Colonic mucosa (tissue), 4 donors: ENCODE data around the gene EEF1A2. TPM values are rescaled to one million over a fixed set of nuclear protein-coding genes. Genes with fewer than 3 reads are reported as not detected.
"Not testable (repeated sequence)": the region's sequence is repeated elsewhere in the genome, so short reads cannot be mapped to it uniquely, and the experiment has no call there.

ENCODE experiments used
- DNase-seq: peaks from one replicate; pipeline ENCODE4 v3.0.0-alpha.2; 2020
- H3K27ac ChIP-seq: fragments of 200-600 bp; one replicate; pipeline ENCODE4 v1.8.0; 2021
- H3K27me3 ChIP-seq: fragments of 200-600 bp; one replicate; pipeline ENCODE4 v1.8.0; 2021
- H3K36me3 ChIP-seq: fragments of 200-600 bp; one replicate; pipeline ENCODE4 v1.8.0; 2021
- H3K4me1 ChIP-seq: fragments of 200-600 bp; one replicate; pipeline ENCODE4 v1.8.0; 2021; ENCODE audit warnings: mild to moderate bottlenecking
- H3K4me3 ChIP-seq: fragments of 200-600 bp; one replicate; pipeline ENCODE4 v1.8.0; 2021
- H3K9ac ChIP-seq, 2 donors: one replicate each; pipeline ENCODE4 v1.7.0; 2013; ENCODE audit warnings: control low read depth in 2 of 2, low read depth in 2 of 2, low read length in 2 of 2
- H3K9me3 ChIP-seq: fragments of 200-600 bp; one replicate; pipeline ENCODE4 v1.8.0; 2021
- CTCF ChIP-seq: fragments of 200-600 bp; IDR thresholded peaks from one replicate; pipeline ENCODE4 v1.8.0; 2022; ENCODE audit warnings: antibody characterized with exemption, mild to moderate bottlenecking
- intact Hi-C: fragments of 100-400 bp; cut with DNase I; formaldehyde crosslinking; loops from one replicate; pipeline ENCODE4 v1.14.1; 2022
- total RNA-seq, 2 donors: library from RNA; stranded (reverse); fragmentation: NEBNext Ultra II Directional in 1 of 2; extraction: Animal tissue kit (Norgen Biotek cat#: 25700) in 1 of 2; gene quantifications; one replicate each; pipeline ENCODE4 v1.2.1, GENCODE V29; 2021
- donor health status: healthy.
- donor health status: DM: no; HTN: no; CAD: no.
- donor health status: DM: no; HTN: no; CAD: no.

The EEF1A2 gene
- total RNA-seq, 2 donors from 2014 or later, result 1.5 to 3.2 TPM

- Histone ChIP-seq H3K27me3 (peaks cover 18% of the 10 kb centered on the region), H3K27ac (no peak overlapping the region), H3K4me3 (no peak overlapping the region), H3K9ac (no peak overlapping the region), H3K36me3 (no peaks in the 10 kb centered on the region), H3K4me1 (no peaks in the 10 kb centered on the region), H3K9me3 (no peaks in the 10 kb centered on the region)
- DNase-seq, result no peak
- TF ChIP-seq CTCF, result no peak
- intact Hi-C loops, result no loop called here
Observed at GRCh38 chr20:63484651-63485403, 14.1 kb downstream of the EEF1A2 start.

- DNase-seq, result no peak
- H3K27ac ChIP-seq, result no peak overlapping the region
- intact Hi-C loops, result no loop called here
- H3K4me1 ChIP-seq, result no peaks in the 10 kb centered on the region
- no peak for TF ChIP-seq CTCF
- no peak overlapping the region for H3K4me3 ChIP-seq
- peaks cover 19% of the 10 kb centered on the region for H3K27me3 ChIP-seq
- H3K36me3 ChIP-seq, result no peaks in the 10 kb centered on the region
- H3K9me3 ChIP-seq, result no peaks in the 10 kb centered on the region
- H3K9ac ChIP-seq, result no peak overlapping the region
Observed at GRCh38 chr20:63484236-63484635, 14.6 kb downstream of the EEF1A2 start.

DNA sequence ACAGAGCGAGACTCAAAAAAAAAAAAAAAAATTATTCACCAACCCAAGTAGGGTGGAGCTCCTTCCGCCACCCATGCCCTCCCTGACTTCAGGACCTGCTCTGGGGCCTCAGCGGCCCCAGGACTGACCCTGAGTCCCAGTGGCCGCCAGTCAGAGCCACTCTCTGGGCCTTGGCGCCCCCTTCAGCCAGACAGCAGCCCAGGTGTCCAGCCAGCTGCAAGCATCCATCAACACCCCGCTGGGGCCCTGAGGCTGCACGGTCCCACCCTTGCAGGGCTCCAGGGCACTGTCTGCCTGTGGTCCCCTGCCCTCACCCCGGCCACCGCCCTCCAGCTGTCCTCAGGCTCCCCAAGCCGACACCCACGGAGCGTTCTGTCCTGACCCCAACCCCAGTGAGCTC, 15.0 kb downstream of the EEF1A2 start:
- no peaks in the 10 kb centered on the region for H3K36me3 ChIP-seq
- H3K9me3 ChIP-seq, result no peaks in the 10 kb centered on the region
- TF ChIP-seq CTCF, result no peak
- no peak overlapping the region for H3K27ac ChIP-seq
- intact Hi-C loops, result no loop called here
- no peaks in the 10 kb centered on the region for H3K4me1 ChIP-seq
- peaks cover 19% of the 10 kb centered on the region for H3K27me3 ChIP-seq
- H3K9ac ChIP-seq, result no peak overlapping the region
- no peak for DNase-seq
- no peak overlapping the region for H3K4me3 ChIP-seq

- intact Hi-C loops, result no loop called here
- H3K9ac ChIP-seq, result no peak overlapping the region
- H3K4me1 ChIP-seq, result no peaks in the 10 kb centered on the region
- no peaks in the 10 kb centered on the region for H3K36me3 ChIP-seq
- H3K9me3 ChIP-seq, result no peaks in the 10 kb centered on the region
- no peak for TF ChIP-seq CTCF
- H3K4me3 ChIP-seq, result no peak overlapping the region
- peaks cover 8% of the 10 kb centered on the region for H3K27me3 ChIP-seq
- DNase-seq, result no peak
- H3K27ac ChIP-seq, result no peak overlapping the region
Observed at GRCh38 chr20:63482021-63482587, 16.8 kb downstream of the EEF1A2 start.

GRCh38 chr20:63481503-63481902, 17.4 kb downstream of the EEF1A2 start:
- Histone ChIP-seq H3K4me1 (no peaks in the 10 kb centered on the region), H3K9ac (no peak overlapping the region), H3K36me3 (no peaks in the 10 kb centered on the region), H3K9me3 (no peaks in the 10 kb centered on the region), H3K27me3 (peaks cover 8% of the 10 kb centered on the region), H3K4me3 (no peak overlapping the region), H3K27ac (no peak overlapping the region)
- intact Hi-C loops, result no loop called here
- no peak for TF ChIP-seq CTCF
- no peak for DNase-seq

DNA sequence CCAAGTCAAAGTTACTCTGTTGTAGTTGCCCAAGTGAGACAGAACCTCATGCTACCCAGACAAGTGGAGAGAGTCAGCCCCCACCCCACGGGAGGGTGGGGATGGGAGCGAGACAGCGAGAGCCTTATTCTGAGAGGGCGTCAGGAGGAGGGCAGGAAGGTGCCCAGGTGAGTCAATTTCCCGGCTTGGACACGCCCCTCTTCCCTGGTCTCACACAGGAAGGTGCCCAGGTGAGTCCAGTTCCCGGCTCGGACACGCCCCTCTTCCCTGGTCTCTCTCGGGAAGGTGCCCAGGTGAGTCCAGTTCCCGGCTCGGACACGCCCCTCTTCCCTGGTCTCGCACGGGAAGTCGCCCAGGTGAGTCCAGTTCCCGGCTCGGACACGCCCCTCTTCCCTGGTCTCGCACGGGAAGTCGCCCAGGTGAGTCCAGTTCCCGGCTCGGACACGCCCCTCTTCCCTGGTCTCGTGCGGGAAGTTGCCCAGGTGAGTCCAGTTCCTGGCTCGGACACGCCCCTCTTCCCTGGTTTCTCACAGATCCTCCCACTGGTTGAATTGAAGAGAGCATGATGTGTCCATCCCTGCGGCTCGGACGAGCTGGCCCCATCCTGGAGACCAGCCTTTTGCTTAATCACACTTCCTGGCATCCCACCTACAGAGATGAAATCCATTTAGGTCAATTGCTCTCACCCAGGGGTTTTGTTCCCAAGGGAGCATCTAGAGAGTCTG, 19.0 kb downstream of the EEF1A2 start:
- H3K4me3 ChIP-seq, intact Hi-C loops, H3K36me3 ChIP-seq, H3K9ac ChIP-seq, H3K27ac ChIP-seq, H3K4me1 ChIP-seq, DNase-seq, H3K27me3 ChIP-seq, H3K9me3 ChIP-seq: not testable (repeated sequence)
